Neural cell (in vitro differentiated cells): ENCODE results near the gene KIAA1614.

Experiments
- POLR2AphosphoS5 ChIP-seq: IDR thresholded peaks from 2 replicates; pipeline ENCODE4 v1.6.1; 2012
- TF ChIP-seq, protein P1 (sequence below): fragments of 450-650 bp; IDR thresholded peaks from 2 replicates; pipeline ENCODE4 v1.5.1; 2014; ENCODE audit warnings: antibody characterized with exemption, mild to moderate bottlenecking, moderate library complexity; ENCODE audit not compliant: poor library complexity, severe bottlenecking

- no peak for TF ChIP-seq POLR2AphosphoS5
- TF ChIP-seq, protein P1, sequence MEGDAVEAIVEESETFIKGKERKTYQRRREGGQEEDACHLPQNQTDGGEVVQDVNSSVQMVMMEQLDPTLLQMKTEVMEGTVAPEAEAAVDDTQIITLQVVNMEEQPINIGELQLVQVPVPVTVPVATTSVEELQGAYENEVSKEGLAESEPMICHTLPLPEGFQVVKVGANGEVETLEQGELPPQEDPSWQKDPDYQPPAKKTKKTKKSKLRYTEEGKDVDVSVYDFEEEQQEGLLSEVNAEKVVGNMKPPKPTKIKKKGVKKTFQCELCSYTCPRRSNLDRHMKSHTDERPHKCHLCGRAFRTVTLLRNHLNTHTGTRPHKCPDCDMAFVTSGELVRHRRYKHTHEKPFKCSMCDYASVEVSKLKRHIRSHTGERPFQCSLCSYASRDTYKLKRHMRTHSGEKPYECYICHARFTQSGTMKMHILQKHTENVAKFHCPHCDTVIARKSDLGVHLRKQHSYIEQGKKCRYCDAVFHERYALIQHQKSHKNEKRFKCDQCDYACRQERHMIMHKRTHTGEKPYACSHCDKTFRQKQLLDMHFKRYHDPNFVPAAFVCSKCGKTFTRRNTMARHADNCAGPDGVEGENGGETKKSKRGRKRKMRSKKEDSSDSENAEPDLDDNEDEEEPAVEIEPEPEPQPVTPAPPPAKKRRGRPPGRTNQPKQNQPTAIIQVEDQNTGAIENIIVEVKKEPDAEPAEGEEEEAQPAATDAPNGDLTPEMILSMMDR, result no peak
These were observed 3.7 kb upstream of the KIAA1614 start for GRCh38 chr1:180909005-180909414.
